Measurements from ENCODE around the gene CEP162. TPM values are rescaled to one million over a fixed set of nuclear protein-coding genes. Genes with fewer than 3 reads are reported as not detected.

Gene CEP162
- total RNA-seq, 1 donor from 2014 or later, result 11.0 TPM

DNA sequence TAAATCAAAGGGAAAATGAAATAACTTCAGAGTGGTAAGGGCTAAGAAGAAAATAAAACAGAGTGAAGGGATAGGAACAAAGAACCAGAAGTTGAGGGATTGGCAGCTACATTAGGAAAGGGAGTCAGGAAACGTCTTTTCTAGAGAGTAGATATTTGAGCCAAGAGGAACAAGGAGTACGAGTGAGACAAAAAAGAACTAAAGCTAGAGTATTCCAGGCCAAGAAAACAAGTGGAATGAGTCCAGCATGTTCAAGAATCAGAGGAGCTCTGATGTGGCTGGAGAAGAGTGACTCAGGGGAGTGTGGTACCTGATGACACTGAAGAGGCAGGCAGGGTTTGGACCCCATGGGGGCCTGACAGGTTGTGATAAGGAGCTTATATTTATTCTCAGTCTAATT lies 66.3 kb downstream of the CEP162 start:
- no peaks in the 10 kb centered on the region for H3K27me3 ChIP-seq
- H3K36me3 ChIP-seq, result peaks cover 19% of the 10 kb centered on the region
- no peak overlapping the region for H3K27ac ChIP-seq
- TF ChIP-seq, protein P1, sequence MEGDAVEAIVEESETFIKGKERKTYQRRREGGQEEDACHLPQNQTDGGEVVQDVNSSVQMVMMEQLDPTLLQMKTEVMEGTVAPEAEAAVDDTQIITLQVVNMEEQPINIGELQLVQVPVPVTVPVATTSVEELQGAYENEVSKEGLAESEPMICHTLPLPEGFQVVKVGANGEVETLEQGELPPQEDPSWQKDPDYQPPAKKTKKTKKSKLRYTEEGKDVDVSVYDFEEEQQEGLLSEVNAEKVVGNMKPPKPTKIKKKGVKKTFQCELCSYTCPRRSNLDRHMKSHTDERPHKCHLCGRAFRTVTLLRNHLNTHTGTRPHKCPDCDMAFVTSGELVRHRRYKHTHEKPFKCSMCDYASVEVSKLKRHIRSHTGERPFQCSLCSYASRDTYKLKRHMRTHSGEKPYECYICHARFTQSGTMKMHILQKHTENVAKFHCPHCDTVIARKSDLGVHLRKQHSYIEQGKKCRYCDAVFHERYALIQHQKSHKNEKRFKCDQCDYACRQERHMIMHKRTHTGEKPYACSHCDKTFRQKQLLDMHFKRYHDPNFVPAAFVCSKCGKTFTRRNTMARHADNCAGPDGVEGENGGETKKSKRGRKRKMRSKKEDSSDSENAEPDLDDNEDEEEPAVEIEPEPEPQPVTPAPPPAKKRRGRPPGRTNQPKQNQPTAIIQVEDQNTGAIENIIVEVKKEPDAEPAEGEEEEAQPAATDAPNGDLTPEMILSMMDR (IDR thresholded peaks at IDR 0.05), result no peak
- DNase-seq, result no peak
- no peak for ATAC-seq
- H3K4me3 ChIP-seq, result no peak overlapping the region
- no peaks in the 10 kb centered on the region for H3K4me1 ChIP-seq
- H3K9me3 ChIP-seq, result no peaks in the 10 kb centered on the region
- intact Hi-C loops (cut with DNase I), result no loop called here

DNA sequence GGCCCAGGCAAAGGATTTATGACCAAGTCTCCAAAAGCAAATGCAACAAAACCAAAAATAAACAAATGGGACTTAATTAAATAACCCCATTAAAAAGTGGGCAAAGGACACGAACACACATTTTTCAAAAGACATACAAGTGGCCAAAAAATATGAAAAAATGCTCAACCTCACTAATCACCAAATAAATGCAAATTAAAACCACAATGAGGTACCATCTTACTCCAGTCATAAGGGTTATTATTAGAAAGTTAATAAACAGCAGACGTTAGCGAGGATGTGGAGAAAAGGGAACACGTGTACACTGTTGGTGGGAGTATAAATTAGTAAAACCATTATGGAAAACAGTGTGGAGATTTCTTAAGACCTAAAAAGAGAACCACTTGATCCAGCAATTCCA lies 71.1 kb downstream of the CEP162 start:
- Histone ChIP-seq H3K36me3 (peaks cover 42% of the 10 kb centered on the region), H3K9me3 (no peaks in the 10 kb centered on the region), H3K27ac (no peak overlapping the region), H3K4me1 (no peaks in the 10 kb centered on the region), H3K4me3 (no peak overlapping the region), H3K27me3 (no peaks in the 10 kb centered on the region)
- ATAC-seq (no peak), DNase-seq (no peak)
- TF ChIP-seq, protein P1 (IDR thresholded peaks at IDR 0.05), result no peak
- intact Hi-C loops (cut with DNase I), result no loop called here

DNA sequence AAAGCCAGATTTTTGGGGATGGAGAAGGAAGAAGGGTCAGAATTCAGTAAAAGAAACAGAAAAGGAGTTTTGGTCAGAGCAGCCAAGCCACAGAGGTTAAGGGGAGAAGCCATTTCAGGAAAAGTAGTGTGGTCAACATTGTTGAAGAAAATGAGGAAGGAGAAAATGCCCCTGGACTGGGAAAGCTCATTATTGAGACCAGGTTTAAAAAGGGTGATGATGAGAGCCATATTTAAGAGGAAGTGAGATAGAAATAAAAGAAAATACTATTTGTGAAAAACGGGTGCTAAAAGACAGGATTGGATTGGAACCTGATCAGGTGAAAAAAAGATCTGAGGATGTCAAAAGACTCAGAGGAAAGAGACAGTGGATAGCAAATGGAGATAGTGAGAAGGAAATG lies 75.8 kb downstream of the CEP162 start:
- DNase-seq, result no peak
- TF ChIP-seq, protein P1 (IDR thresholded peaks at IDR 0.05), result no peak
- ATAC-seq, result no peak

DNA sequence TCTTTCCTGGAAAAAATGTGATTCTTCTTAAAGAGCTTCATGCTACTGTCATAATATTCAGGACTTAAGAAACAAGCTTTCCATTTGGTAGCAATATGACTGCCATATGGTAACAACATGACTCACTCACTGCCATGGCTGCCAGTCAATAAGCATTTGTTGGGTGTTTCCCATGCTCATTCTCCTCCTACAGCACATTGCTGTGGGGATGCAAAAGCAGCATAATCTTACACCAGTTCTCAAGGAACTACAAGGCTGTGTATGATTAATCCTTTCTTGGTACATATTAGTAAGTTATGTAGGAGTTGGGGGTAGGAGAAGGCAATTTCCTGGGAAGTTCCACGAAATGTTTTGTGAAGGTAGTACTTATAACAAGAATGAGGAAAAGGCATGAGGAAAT lies 76.7 kb downstream of the CEP162 start:
- DNase-seq, result no peak
- Histone ChIP-seq H3K27ac (no peak overlapping the region), H3K4me1 (no peaks in the 10 kb centered on the region), H3K9me3 (no peaks in the 10 kb centered on the region), H3K4me3 (no peak overlapping the region), H3K36me3 (peaks cover 28% of the 10 kb centered on the region), H3K27me3 (no peaks in the 10 kb centered on the region)
- intact Hi-C loops (cut with DNase I), result no loop called here
- ATAC-seq, result no peak
- TF ChIP-seq, protein P1 (IDR thresholded peaks at IDR 0.05), result no peak

More for the DNA sequence above, 75.8 kb downstream of the CEP162 start:
- Histone ChIP-seq H3K9me3 (no peaks in the 10 kb centered on the region), H3K36me3 (peaks cover 28% of the 10 kb centered on the region), H3K27me3 (no peaks in the 10 kb centered on the region), H3K4me3 (no peak overlapping the region), H3K4me1 (no peaks in the 10 kb centered on the region), H3K27ac (no peak overlapping the region)
- intact Hi-C loops (cut with DNase I), result no loop called here

DNA sequence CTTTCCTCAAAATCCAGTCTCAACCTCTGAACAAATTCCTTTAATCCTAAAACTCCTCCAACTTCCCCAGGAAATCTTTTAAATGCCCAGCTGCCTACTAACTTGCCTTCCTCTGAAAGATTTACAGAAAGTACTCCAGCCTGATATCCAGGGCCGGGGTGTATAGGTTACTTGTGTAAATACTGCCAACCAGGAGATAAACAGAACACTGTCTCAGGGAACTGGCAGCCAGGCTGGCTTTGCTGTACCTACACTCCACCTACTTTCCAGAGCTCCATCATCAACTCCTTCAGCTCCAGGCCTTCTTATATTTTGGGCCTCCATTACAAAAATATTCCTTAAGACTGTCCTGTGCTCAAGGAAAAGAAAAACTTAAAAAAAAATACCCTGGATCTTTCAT lies 85.9 kb downstream of the CEP162 start:
- Histone ChIP-seq H3K27ac (no peak overlapping the region), H3K4me1 (no peaks in the 10 kb centered on the region), H3K27me3 (no peaks in the 10 kb centered on the region), H3K36me3 (no peaks in the 10 kb centered on the region), H3K9me3 (no peaks in the 10 kb centered on the region), H3K4me3 (no peak overlapping the region)
- TF ChIP-seq, protein P1 (IDR thresholded peaks at IDR 0.05), result no peak
- no peak for DNase-seq
- ATAC-seq, result no peak
- intact Hi-C loops (cut with DNase I), result no loop called here

DNA sequence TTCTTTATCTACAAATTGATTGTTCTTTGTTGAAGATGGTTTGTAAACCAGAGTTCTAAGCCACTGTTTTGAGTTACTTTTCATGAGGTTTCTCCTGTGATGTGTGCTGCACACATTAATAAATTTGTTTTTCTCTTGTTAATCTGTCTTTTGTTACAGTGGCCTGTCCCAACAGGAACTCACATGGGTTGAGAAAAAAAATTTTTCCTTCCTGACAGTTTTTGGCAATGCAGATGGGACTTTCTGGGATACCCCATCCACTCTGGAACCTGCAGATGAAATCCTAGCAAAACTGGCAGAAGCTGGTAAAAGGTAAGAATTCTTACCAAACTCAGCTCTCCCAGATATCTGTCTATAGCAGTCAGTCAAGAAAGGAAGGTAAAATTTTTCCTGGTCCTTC lies 88.1 kb downstream of the CEP162 start:
- no peaks in the 10 kb centered on the region for H3K9me3 ChIP-seq
- no peak overlapping the region for H3K27ac ChIP-seq
- TF ChIP-seq, protein P1 (IDR thresholded peaks at IDR 0.05), result no peak
- DNase-seq (no peak), ATAC-seq (no peak)
- no peaks in the 10 kb centered on the region for H3K27me3 ChIP-seq
- H3K36me3 ChIP-seq, result no peaks in the 10 kb centered on the region
- H3K4me1 ChIP-seq, result no peaks in the 10 kb centered on the region
- intact Hi-C loops (cut with DNase I), result no loop called here
- H3K4me3 ChIP-seq, result no peak overlapping the region
